Activated CD8-positive, alpha-beta T cell treated with anti-CD3 and anti-CD28 coated beads for 36 hours (primary cell): ENCODE results near the gene UGP2. TPM values are rescaled to one million over a fixed set of nuclear protein-coding genes. Genes with fewer than 3 reads are reported as not detected.
A peak's percentile ranks its signal among the peaks of the same experiment; 100 is the strongest.

Source experiments
- ATAC-seq: fragments of 200-7000 bp; cut with Tn5 transposase; one replicate; pipeline ENCODE4 v1.10.0; 2021; ENCODE audit warnings: mild to moderate bottlenecking, moderate library complexity
- CTCF ChIA-PET: fragments of 350-600 bp; sonication (Branson Sonifier 250); formaldehyde crosslinking; loops from one replicate; lab custom pipeline; 2021; ENCODE audit warnings: antibody characterized with exemption; lab: Charles Lee
- POLR2A ChIA-PET: fragments of 350-600 bp; sonication (Branson Sonifier 250); formaldehyde crosslinking; loops from one replicate; lab custom pipeline; 2021; ENCODE audit warnings: antibody characterized with exemption; lab: Charles Lee
- DNase-seq: peaks from one replicate; pipeline ENCODE4 v3.0.0-alpha.2; 2020
- H3K27ac Mint-ChIP-seq: one replicate; pipeline ENCODE4 v1.8.0; 2021; ENCODE audit warnings: mild to moderate bottlenecking, mixed read lengths
- H3K27me3 Mint-ChIP-seq: one replicate; pipeline ENCODE4 v1.8.0; 2021; ENCODE audit warnings: mixed read lengths
- H3K36me3 Mint-ChIP-seq: one replicate; pipeline ENCODE4 v1.8.0; 2021; ENCODE audit warnings: low read depth, mixed read lengths
- H3K4me1 Mint-ChIP-seq: one replicate; pipeline ENCODE4 v1.8.0; 2021; ENCODE audit warnings: low read depth, mixed read lengths
- H3K4me3 Mint-ChIP-seq: one replicate; pipeline ENCODE4 v1.8.0; 2021; ENCODE audit warnings: mild to moderate bottlenecking, moderate library complexity, mixed read lengths
- H3K9me3 Mint-ChIP-seq: one replicate; pipeline ENCODE4 v1.8.0; 2021; ENCODE audit warnings: mixed read lengths
- intact Hi-C: fragments of 100-400 bp; cut with micrococcal nuclease; formaldehyde crosslinking; loops from one replicate; pipeline ENCODE4 v1.10.0; 2022
- total RNA-seq, 2 experiments: library from RNA; stranded (reverse); gene quantifications; one replicate each; pipeline ENCODE4 v1.2.3, GENCODE V29; 2021
- TF ChIP-seq, protein P1 (sequence below): fragments of 200-600 bp; IDR thresholded peaks from one replicate; pipeline ENCODE4 v1.8.0; 2022; ENCODE audit warnings: antibody characterized with exemption, mild to moderate bottlenecking

UGP2 gene
- total RNA-seq, 2 experiments from 2014 or later: 81.4 to 83.7 TPM

DNA sequence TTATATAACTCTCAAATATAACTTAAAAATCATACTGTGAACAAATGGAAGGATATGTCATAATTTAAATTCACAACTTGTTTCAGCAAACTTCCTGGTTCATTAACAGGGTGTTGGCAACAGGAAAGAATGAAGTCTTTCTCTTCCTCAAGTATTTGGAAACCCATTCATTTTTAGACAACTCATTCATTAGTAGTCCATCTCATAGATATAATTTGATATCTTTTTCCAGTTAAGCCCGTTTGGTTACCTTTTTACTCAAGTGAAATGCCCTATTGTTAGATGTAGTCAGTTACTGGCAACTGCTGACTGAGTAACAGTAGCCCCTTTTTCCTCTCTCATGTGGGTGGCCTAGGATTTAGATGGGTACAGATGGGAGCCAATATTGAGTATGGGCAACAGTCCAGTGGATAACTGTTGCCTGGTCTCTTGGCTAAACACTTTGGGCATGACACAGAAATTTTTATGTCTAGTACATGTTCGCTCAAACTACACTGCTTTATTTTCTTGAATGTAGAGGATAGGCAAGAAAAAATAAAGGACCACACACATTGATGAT, 4.6 kb upstream of the UGP2 start:
- no peak overlapping the region for H3K4me3 Mint-ChIP-seq
- no peak for ATAC-seq
- no peaks in the 10 kb centered on the region for H3K9me3 Mint-ChIP-seq
- ChIA-PET CTCF (interaction anchor here (0.8 kb wide), 1 partner anchor 24 kb away, joined by 3 read pairs; no protein-coding TSS in a partner anchor), POLR2A (no interaction called here)
- intact Hi-C loops: no loop called here
- TF ChIP-seq, protein P1, sequence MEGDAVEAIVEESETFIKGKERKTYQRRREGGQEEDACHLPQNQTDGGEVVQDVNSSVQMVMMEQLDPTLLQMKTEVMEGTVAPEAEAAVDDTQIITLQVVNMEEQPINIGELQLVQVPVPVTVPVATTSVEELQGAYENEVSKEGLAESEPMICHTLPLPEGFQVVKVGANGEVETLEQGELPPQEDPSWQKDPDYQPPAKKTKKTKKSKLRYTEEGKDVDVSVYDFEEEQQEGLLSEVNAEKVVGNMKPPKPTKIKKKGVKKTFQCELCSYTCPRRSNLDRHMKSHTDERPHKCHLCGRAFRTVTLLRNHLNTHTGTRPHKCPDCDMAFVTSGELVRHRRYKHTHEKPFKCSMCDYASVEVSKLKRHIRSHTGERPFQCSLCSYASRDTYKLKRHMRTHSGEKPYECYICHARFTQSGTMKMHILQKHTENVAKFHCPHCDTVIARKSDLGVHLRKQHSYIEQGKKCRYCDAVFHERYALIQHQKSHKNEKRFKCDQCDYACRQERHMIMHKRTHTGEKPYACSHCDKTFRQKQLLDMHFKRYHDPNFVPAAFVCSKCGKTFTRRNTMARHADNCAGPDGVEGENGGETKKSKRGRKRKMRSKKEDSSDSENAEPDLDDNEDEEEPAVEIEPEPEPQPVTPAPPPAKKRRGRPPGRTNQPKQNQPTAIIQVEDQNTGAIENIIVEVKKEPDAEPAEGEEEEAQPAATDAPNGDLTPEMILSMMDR: no peak
- H3K27me3 Mint-ChIP-seq: peaks cover 1% of the 10 kb centered on the region
- no peak for DNase-seq
- H3K4me1 Mint-ChIP-seq: peaks cover 10% of the 10 kb centered on the region
- no peak overlapping the region for H3K27ac Mint-ChIP-seq
- H3K36me3 Mint-ChIP-seq: peaks cover 4% of the 10 kb centered on the region

DNA sequence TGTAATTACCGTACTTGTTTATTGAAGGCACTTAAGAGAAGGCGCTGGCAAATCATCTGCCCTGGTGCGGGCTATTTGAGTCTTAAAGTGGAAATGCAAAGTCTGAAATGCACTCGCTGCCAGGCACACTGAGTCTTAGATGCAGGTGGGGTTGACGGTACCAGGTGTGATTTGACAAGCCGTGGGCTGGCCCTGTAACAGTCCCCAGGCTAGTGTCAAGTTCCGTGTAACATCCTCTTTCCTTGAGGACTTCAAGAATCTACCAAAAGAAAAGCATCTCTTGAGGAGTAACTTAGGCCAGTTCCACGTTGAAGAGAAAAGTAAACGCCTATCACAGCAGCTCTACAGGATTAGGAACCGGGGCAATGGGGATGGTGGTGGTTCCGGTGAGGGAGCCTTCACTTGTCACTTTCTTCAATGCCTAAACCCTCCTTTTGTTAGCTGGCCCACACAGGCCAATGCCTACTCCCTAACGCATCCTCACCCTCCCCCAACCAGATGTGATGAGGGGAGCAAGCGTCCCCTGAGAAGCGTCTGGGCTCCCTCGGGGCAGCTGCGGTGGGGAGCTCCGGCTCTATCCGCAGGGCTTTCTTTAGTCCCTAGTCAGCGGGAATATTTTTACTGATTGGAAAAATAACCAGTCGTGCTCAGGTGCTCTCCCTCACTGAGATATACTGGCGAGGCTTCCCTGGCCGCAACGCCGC, 1.5 kb upstream of the UGP2 start:
- Mint-ChIP-seq H3K27ac (peak overlapping the region; percentile 100), H3K36me3 (peaks cover 14% of the 10 kb centered on the region), H3K9me3 (no peaks in the 10 kb centered on the region), H3K4me3 (peak overlapping the region; percentile 86), H3K27me3 (no peaks in the 10 kb centered on the region), H3K4me1 (peaks cover 34% of the 10 kb centered on the region)
- peak; percentile 14 for ATAC-seq
- CTCF ChIA-PET: interaction anchor here (0.8 to 8.0 kb wide), 4 partner anchors 13 to 142 kb away, joined by 3 to 51 read pairs (median 4); no protein-coding TSS in a partner anchor
- peak; percentile 25 for DNase-seq
- POLR2A ChIA-PET: interaction anchor here (0.6 to 5.0 kb wide), 7 partner anchors 13 to 258 kb away, joined by 3 to 58 read pairs (median 4); partner anchors contain the start of genes MDH1 and WDPCP
- TF ChIP-seq, protein P1: no peak
- intact Hi-C loops: loop anchor here (10.0 kb wide), 2 partner anchors 255 to 485 kb away; partner anchors contain the start of genes MDH1 and WDPCP

DNA sequence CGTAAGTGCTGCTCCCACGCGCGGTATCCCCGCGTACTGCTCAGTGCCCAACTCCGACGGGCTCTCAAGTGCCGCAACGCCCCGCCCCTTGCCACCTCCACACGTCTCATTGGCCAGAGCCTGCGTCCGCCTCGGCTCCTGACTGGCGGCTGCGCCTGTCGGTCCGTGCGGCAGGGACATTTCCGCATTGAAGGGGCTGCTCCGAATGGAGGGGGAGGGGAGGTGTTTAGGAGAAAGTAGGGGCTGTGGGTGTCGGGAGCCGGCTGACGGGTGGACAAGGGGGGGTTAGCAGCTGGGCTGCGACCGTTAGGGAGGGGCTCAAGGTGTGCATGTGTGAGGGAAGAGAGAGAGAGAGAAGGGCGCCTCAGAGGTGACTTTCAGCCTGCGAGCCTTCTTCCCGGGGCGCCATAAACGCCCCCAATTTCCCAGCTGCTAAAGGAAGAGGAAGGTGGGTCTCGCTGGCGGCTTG, 877 bp upstream of the UGP2 start:
- Mint-ChIP-seq H3K27me3 (no peaks in the 10 kb centered on the region), H3K4me1 (peaks cover 40% of the 10 kb centered on the region), H3K27ac (peak overlapping the region; percentile 100), H3K9me3 (no peaks in the 10 kb centered on the region), H3K4me3 (peak overlapping the region; percentile 86), H3K36me3 (peaks cover 19% of the 10 kb centered on the region)
- intact Hi-C loops: loop anchor here (10.0 kb wide), 2 partner anchors 256 to 484 kb away; partner anchors contain the start of genes MDH1 and WDPCP
- peak; percentile 89 for ATAC-seq
- POLR2A ChIA-PET: interaction anchor here (0.6 to 5.0 kb wide), 10 partner anchors 13 to 258 kb away, joined by 3 to 58 read pairs (median 4); partner anchors contain the start of genes MDH1 and WDPCP
- CTCF ChIA-PET: interaction anchor here (0.8 to 8.0 kb wide), 6 partner anchors 9 to 143 kb away, joined by 3 to 51 read pairs (median 4); no protein-coding TSS in a partner anchor
- peak; percentile 99 for DNase-seq
- TF ChIP-seq, protein P1: no peak

DNA sequence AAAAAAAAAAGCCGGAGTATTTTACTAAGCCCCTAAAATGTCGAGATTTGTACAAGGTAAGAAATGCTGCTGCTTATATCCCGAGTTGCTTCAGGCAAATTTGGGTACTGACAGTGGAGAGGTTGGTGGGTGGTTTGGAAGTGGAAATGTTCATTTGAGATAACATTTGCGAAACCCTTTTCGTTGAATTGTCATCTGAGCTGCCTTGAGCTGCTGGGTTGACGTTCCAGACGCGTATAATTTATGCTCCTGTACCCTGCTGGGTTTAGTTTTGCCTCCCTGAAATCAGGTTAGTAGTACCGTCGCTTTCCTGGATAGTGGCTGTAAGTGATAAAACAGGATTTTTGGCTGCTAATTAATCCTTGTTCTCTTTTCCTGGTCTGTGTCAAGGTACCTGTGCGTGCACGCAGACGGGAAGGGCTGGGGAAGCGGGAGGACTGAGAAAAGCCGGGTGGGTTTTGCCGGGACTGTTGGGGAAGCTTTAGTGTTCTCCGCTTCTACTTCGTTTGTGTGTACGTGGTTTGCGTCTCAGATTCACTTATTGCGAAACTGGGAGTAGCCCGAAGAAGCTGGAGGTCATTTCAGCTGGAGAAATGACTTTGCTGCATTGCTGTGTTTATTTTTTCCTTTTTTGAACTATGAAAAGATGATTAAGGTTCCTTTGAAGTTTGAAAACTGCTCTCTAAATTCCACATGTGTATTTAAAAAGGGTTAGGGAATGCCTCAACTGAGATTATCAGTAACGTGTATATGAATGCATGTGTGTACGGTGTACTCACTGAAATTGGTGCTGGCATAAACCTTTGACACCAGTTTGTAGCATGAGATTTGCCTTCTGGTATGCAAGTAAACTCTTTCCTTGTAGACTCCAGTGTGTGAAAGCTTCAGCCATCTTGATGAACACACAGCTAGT, 709 bp downstream of the UGP2 start:
- ChIA-PET POLR2A (interaction anchor here (0.6 to 5.0 kb wide), 8 partner anchors 11 to 851 kb away, joined by 3 to 58 read pairs (median 5); partner anchors contain the start of genes MDH1 and WDPCP), CTCF (interaction anchor here (0.9 to 8.0 kb wide), 7 partner anchors 7 to 53 kb away, joined by 3 to 51 read pairs (median 4); no protein-coding TSS in a partner anchor)
- intact Hi-C loops: loop anchor here (10.0 kb wide), 2 partner anchors 258 to 482 kb away; partner anchors contain the start of genes MDH1 and WDPCP
- H3K4me1 Mint-ChIP-seq: peaks cover 49% of the 10 kb centered on the region
- TF ChIP-seq, protein P1: no peak
- H3K27ac Mint-ChIP-seq: peak overlapping the region; percentile 100
- H3K9me3 Mint-ChIP-seq: peaks cover 2% of the 10 kb centered on the region
- H3K27me3 Mint-ChIP-seq: no peaks in the 10 kb centered on the region
- H3K4me3 Mint-ChIP-seq: peak overlapping the region; percentile 86
- peaks cover 27% of the 10 kb centered on the region for H3K36me3 Mint-ChIP-seq
- DNase-seq (peak; percentile 17), ATAC-seq (no peak)
